Measurements from ENCODE around the gene ARGLU1. TPM values are rescaled to one million over a fixed set of nuclear protein-coding genes. Genes with fewer than 3 reads are reported as not detected.

The ARGLU1 gene
- total and polyA plus RNA-seq, 2 experiments from 2014 or later: 108 to 166 TPM

DNA sequence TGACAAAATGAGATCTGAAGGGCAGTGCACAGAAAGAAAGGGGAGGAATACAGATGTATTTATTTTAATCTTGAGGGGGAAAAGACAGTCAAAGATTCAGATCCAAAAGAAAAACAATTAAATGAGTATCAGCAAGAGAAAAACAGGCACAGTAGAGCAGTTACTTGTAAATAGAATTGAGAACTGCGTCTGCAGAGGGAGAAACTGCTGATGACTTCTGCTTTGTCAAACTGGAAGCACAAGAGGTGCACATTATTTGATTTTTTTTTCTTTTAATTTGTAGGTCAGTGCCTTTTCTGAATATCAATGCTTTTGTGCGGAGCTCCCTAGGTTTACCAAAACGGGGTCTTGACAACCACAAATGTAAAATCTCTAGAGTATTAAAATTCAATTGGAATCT lies 69.8 kb downstream of the ARGLU1 start (continued):
- no peak for TF ChIP-seq JUNB (IDR thresholded peaks at IDR 0.05; ENCODE audit: unreplicated experiment)
- TF ChIP-seq, protein P1, sequence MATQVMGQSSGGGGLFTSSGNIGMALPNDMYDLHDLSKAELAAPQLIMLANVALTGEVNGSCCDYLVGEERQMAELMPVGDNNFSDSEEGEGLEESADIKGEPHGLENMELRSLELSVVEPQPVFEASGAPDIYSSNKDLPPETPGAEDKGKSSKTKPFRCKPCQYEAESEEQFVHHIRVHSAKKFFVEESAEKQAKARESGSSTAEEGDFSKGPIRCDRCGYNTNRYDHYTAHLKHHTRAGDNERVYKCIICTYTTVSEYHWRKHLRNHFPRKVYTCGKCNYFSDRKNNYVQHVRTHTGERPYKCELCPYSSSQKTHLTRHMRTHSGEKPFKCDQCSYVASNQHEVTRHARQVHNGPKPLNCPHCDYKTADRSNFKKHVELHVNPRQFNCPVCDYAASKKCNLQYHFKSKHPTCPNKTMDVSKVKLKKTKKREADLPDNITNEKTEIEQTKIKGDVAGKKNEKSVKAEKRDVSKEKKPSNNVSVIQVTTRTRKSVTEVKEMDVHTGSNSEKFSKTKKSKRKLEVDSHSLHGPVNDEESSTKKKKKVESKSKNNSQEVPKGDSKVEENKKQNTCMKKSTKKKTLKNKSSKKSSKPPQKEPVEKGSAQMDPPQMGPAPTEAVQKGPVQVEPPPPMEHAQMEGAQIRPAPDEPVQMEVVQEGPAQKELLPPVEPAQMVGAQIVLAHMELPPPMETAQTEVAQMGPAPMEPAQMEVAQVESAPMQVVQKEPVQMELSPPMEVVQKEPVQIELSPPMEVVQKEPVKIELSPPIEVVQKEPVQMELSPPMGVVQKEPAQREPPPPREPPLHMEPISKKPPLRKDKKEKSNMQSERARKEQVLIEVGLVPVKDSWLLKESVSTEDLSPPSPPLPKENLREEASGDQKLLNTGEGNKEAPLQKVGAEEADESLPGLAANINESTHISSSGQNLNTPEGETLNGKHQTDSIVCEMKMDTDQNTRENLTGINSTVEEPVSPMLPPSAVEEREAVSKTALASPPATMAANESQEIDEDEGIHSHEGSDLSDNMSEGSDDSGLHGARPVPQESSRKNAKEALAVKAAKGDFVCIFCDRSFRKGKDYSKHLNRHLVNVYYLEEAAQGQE (IDR thresholded peaks at IDR 0.05; ENCODE audit: unreplicated experiment): no peak
- TF ChIP-seq ZNF114 (CRISPR knock-in tag; IDR thresholded peaks at IDR 0.05): no peak
- no peak for TF ChIP-seq POLR2AphosphoS5 (IDR thresholded peaks at IDR 0.05; ENCODE audit: low read depth)

DNA sequence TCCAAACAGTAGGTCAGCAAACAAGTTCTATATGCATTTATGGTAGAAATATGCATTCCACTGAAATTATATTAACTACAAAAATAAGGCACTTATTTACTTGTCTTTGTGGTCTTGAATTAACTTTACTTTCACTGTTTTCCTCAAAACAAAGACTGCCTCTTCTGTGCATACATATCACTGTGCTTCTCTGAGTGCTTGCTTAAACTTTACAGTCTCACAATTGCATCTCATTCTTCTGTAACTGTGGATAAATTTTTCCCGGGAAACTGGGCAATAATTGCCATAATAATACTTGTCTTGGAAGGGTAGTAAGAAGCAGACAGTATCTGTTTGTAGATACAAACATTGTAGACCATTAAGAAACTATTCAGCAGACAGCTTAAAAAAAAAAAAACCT lies 70.9 kb downstream of the ARGLU1 start:
- Histone ChIP-seq H3F3A (replicated peaks; ENCODE audit: low read depth) (no peaks in the 10 kb centered on the region), H3K4me1 (ENCODE audit: insufficient read depth) (peaks cover 46% of the 10 kb centered on the region), H3K27me3 (ENCODE audit: insufficient read depth) (no peaks in the 10 kb centered on the region), H2AFZ (no peak overlapping the region), H3K4me3 (no peak overlapping the region), H3K36me3 (ENCODE audit: insufficient read depth) (no peaks in the 10 kb centered on the region), H3K4me2 (peak overlapping the region; percentile 59; the same call in 1 of the 2 replicates), H3K79me2 (replicated peaks; ENCODE audit: insufficient read depth) (peaks cover 25% of the 10 kb centered on the region), H3K9me2 (ENCODE audit: insufficient read depth) (no peaks in the 10 kb centered on the region), H3K27ac (ENCODE audit: low read depth) (peak overlapping the region; percentile 60; the same call in 1 of the 2 replicates), H4K20me1 (replicated peaks; ENCODE audit: insufficient read depth) (no peaks in the 10 kb centered on the region)
- H3K4me1 Mint-ChIP-seq: peaks cover 49% of the 10 kb centered on the region
- peaks cover 24% of the 10 kb centered on the region for H3K36me3 Mint-ChIP-seq (ENCODE audit: low read depth)
- H3K9me3 Mint-ChIP-seq: no peaks in the 10 kb centered on the region
- H3K27me3 Mint-ChIP-seq (ENCODE audit: insufficient read depth, low read depth, poor library complexity): peaks cover 3% of the 10 kb centered on the region
- H3K4me3 Mint-ChIP-seq: no peak overlapping the region
- TF ChIP-seq EZH2 (IDR thresholded peaks at IDR 0.05; ENCODE audit: low read depth, unreplicated experiment): no peak
- no peak for TF ChIP-seq POLR2AphosphoS5 (IDR thresholded peaks at IDR 0.05; ENCODE audit: low read depth)
- TF ChIP-seq, protein P2, sequence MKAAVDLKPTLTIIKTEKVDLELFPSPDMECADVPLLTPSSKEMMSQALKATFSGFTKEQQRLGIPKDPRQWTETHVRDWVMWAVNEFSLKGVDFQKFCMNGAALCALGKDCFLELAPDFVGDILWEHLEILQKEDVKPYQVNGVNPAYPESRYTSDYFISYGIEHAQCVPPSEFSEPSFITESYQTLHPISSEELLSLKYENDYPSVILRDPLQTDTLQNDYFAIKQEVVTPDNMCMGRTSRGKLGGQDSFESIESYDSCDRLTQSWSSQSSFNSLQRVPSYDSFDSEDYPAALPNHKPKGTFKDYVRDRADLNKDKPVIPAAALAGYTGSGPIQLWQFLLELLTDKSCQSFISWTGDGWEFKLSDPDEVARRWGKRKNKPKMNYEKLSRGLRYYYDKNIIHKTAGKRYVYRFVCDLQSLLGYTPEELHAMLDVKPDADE (IDR thresholded peaks at IDR 0.05): no peak
- no peak for TF ChIP-seq NANOG (IDR thresholded peaks at IDR 0.05; ENCODE audit: borderline replicate concordance)
- TF ChIP-seq ZNF114 (CRISPR knock-in tag; IDR thresholded peaks at IDR 0.05): no peak
- TF ChIP-seq, protein P3, sequence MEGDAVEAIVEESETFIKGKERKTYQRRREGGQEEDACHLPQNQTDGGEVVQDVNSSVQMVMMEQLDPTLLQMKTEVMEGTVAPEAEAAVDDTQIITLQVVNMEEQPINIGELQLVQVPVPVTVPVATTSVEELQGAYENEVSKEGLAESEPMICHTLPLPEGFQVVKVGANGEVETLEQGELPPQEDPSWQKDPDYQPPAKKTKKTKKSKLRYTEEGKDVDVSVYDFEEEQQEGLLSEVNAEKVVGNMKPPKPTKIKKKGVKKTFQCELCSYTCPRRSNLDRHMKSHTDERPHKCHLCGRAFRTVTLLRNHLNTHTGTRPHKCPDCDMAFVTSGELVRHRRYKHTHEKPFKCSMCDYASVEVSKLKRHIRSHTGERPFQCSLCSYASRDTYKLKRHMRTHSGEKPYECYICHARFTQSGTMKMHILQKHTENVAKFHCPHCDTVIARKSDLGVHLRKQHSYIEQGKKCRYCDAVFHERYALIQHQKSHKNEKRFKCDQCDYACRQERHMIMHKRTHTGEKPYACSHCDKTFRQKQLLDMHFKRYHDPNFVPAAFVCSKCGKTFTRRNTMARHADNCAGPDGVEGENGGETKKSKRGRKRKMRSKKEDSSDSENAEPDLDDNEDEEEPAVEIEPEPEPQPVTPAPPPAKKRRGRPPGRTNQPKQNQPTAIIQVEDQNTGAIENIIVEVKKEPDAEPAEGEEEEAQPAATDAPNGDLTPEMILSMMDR (conservative IDR thresholded peaks at IDR 0.05; ENCODE audit: low read depth in 2 of 2): no peak
- TF ChIP-seq STAT1 (IDR thresholded peaks at IDR 0.05; ENCODE audit: unreplicated experiment): no peak
- ATAC-seq: no peak
- H3K27ac Mint-ChIP-seq: no peak overlapping the region; the same call in 1 of the 2 replicates
- DNase-seq (ENCODE audit: low spot score): no peak

Measured in GM23338 (cell line).